Upper lobe of left lung (tissue), 6 donors: ENCODE data around the gene KCNAB1. TPM values are rescaled to one million over a fixed set of nuclear protein-coding genes. Genes with fewer than 3 reads are reported as not detected.

Experiments
- ATAC-seq, 2 donors: fragments of 200-7000 bp; cut with Tn5 transposase; one replicate each; pipeline ENCODE4 v1.9.1; 2022; ENCODE audit warnings: mild to moderate bottlenecking in 2 of 2, moderate library complexity in 2 of 2; ENCODE audit not compliant: low FRiP score in 2 of 2
- DNase-seq, 2 donors: peaks; one replicate each; pipeline ENCODE4 v3.0.0-alpha.2; 2019 to 2020
- H3K27ac ChIP-seq, 4 donors: fragments of 200-600 bp; sonication (generic); one replicate each; pipeline ENCODE4 v1.5.1; 2016 to 2019
- H3K27me3 ChIP-seq, 4 donors: fragments of 200-600 bp; sonication (generic); one replicate each; pipeline ENCODE4 v1.5.1; 2017 to 2019
- H3K36me3 ChIP-seq, 4 donors: fragments of 200-600 bp; sonication (generic); one replicate each; pipeline ENCODE4 v1.5.1; 2016 to 2019
- H3K4me1 ChIP-seq, 4 donors: fragments of 200-600 bp; sonication (generic); one replicate each; pipeline ENCODE4 v1.5.1; 2018 to 2019
- H3K4me3 ChIP-seq, 4 donors: fragments of 200-600 bp; sonication (generic); one replicate each; pipeline ENCODE4 v1.5.1; 2017 to 2019; ENCODE audit warnings: mild to moderate bottlenecking in 2 of 4, moderate library complexity in 1 of 4
- H3K9me3 ChIP-seq, 4 donors: fragments of 200-600 bp; sonication (generic); one replicate each; pipeline ENCODE4 v1.5.1; 2018 to 2019
- EP300 ChIP-seq, 4 donors: sonication (generic); formaldehyde crosslinking; IDR thresholded peaks; one replicate each; pipeline ENCODE4 v1.5.1; 2017; ENCODE audit warnings: antibody characterized with exemption in 4 of 4, control low read depth in 2 of 4
- POLR2A ChIP-seq, 4 donors: fragments of 450-650 bp; IDR thresholded peaks; one replicate each; pipeline ENCODE4 v1.5.1; 2016 to 2017; ENCODE audit warnings: antibody characterized with exemption in 4 of 4, mild to moderate bottlenecking in 2 of 4
- POLR2AphosphoS5 ChIP-seq, 2 donors: sonication (generic); formaldehyde crosslinking; IDR thresholded peaks; one replicate each; pipeline ENCODE4 v1.5.1; 2017; ENCODE audit warnings: antibody characterized with exemption in 2 of 2
- WGBS, 2 donors: methylation state at CpG; one replicate each; pipeline ENCODE4 v1.1.5; 2017 to 2018; 5-methylcytosine and 5-hydroxymethylcytosine counted together
- total RNA-seq, 6 donors: library from RNA; depleted of rRNA in 4 of 6; stranded (reverse); fragments of >200 nt in 4 of 6; gene quantifications; one replicate each; pipeline versions ENCODE4 v1.1.0 to v1.2.1, GENCODE V29; 2016 to 2021
- TF ChIP-seq, protein P1 (sequence below), 6 experiments: fragments of 450-650 bp in 4 of 6; fragments of 200-600 bp in 2 of 6; sonication (generic) in 2 of 6; IDR thresholded peaks; one replicate each; pipeline ENCODE4 v1.5.1; 2016 to 2019; ENCODE audit warnings: antibody characterized with exemption in 6 of 6
- donor health status: DM: no; HTN: no; CAD: no; lungs with moderate emphysema.
- donor health status: DM: no; HTN: yes; CAD: no; lungs with severe emphysema.

KCNAB1 gene
- total RNA-seq, 6 donors from 2014 or later, result 0.79 to 5.2 (median 3.0) TPM

- 25 to 26% methylated on average over 4 of the region's 4 CpGs for WGBS, 2 donors
- Histone ChIP-seq H3K36me3 (no peaks in the 10 kb centered on the region), H3K4me3 (no peak overlapping the region), H3K27ac (no peak overlapping the region), H3K9me3 (no peaks in the 10 kb centered on the region), H3K27me3 (no peaks in the 10 kb centered on the region), H3K4me1 (no peaks in the 10 kb centered on the region)
- ATAC-seq (no peak), DNase-seq (peak in 1 of 2 donors; percentile 6)
- TF ChIP-seq EP300 (IDR thresholded peaks at IDR 0.05), result no peak
- TF ChIP-seq POLR2AphosphoS5 (IDR thresholded peaks at IDR 0.05), result no peak
- no peak for TF ChIP-seq POLR2A (IDR thresholded peaks at IDR 0.05)
- TF ChIP-seq, protein P1, sequence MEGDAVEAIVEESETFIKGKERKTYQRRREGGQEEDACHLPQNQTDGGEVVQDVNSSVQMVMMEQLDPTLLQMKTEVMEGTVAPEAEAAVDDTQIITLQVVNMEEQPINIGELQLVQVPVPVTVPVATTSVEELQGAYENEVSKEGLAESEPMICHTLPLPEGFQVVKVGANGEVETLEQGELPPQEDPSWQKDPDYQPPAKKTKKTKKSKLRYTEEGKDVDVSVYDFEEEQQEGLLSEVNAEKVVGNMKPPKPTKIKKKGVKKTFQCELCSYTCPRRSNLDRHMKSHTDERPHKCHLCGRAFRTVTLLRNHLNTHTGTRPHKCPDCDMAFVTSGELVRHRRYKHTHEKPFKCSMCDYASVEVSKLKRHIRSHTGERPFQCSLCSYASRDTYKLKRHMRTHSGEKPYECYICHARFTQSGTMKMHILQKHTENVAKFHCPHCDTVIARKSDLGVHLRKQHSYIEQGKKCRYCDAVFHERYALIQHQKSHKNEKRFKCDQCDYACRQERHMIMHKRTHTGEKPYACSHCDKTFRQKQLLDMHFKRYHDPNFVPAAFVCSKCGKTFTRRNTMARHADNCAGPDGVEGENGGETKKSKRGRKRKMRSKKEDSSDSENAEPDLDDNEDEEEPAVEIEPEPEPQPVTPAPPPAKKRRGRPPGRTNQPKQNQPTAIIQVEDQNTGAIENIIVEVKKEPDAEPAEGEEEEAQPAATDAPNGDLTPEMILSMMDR (IDR thresholded peaks at IDR 0.05), result no peak
Measured at GRCh38 chr3:156350781-156351180, 230.4 kb downstream of the KCNAB1 start.

GRCh38 chr3:156351783-156352182 is 231.4 kb downstream of the KCNAB1 start:
- 91 to 95% methylated on average over 5 to 6 of the region's 6 CpGs for WGBS, 2 donors
- Histone ChIP-seq H3K4me1 (no peaks in the 10 kb centered on the region), H3K4me3 (no peak overlapping the region), H3K36me3 (no peaks in the 10 kb centered on the region), H3K27me3 (no peaks in the 10 kb centered on the region), H3K27ac (no peak overlapping the region), H3K9me3 (no peaks in the 10 kb centered on the region)
- peak in 1 of 2 donors; percentile 38 for DNase-seq
- ATAC-seq, result peak; percentile 36 to 58
- TF ChIP-seq POLR2A (IDR thresholded peaks at IDR 0.05) (no peak), POLR2AphosphoS5 (IDR thresholded peaks at IDR 0.05) (no peak), EP300 (IDR thresholded peaks at IDR 0.05) (no peak)
- TF ChIP-seq, protein P1 (IDR thresholded peaks at IDR 0.05), result no peak

- 60 to 85% methylated on average over 2 of the region's 2 CpGs for WGBS, 2 donors
- H3K27ac ChIP-seq, result no peak overlapping the region
- no peak for DNase-seq
Measured at GRCh38 chr3:156352728-156353127, 232.3 kb downstream of the KCNAB1 start.

DNA sequence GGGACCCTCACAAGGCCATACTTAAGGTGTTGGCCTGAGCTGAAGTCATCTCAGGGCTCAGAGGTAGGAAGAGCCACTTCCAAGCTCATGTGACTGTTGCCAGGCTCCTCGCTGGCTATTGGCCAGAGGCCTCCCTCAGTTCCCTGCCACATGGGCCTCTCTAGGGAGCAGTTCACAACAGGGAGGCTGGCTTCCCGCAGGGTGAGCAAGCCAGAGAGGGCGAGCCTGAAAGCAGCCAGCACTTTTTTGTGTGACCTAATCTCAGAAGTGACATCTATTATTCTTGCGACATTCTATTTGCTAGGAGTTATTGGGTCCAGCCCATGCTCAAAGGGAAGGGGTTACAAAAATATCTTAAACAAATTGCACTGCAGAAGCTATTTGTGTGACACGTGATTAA is 233.2 kb downstream of the KCNAB1 start:
- H3K27me3 ChIP-seq, result no peaks in the 10 kb centered on the region
- H3K4me1 ChIP-seq, result no peaks in the 10 kb centered on the region
- no peak overlapping the region for H3K27ac ChIP-seq
- no peak for DNase-seq
- H3K4me3 ChIP-seq, result no peak overlapping the region
- H3K36me3 ChIP-seq, result no peaks in the 10 kb centered on the region
- no peak for ATAC-seq
- 81 to 84% methylated on average over 4 to 5 of the region's 5 CpGs for WGBS, 2 donors
- TF ChIP-seq POLR2A (IDR thresholded peaks at IDR 0.05) (no peak), EP300 (IDR thresholded peaks at IDR 0.05) (no peak), POLR2AphosphoS5 (IDR thresholded peaks at IDR 0.05) (no peak)
- TF ChIP-seq, protein P1 (IDR thresholded peaks at IDR 0.05), result no peak
- H3K9me3 ChIP-seq, result no peaks in the 10 kb centered on the region

More at GRCh38 chr3:156352728-156353127, 232.3 kb downstream of the KCNAB1 start:
- no peaks in the 10 kb centered on the region for H3K4me1 ChIP-seq
- H3K9me3 ChIP-seq, result no peaks in the 10 kb centered on the region
- H3K36me3 ChIP-seq, result no peaks in the 10 kb centered on the region
- no peaks in the 10 kb centered on the region for H3K27me3 ChIP-seq
- no peak overlapping the region for H3K4me3 ChIP-seq
- TF ChIP-seq POLR2AphosphoS5 (IDR thresholded peaks at IDR 0.05), result no peak
- TF ChIP-seq EP300 (IDR thresholded peaks at IDR 0.05), result no peak
- TF ChIP-seq, protein P1 (IDR thresholded peaks at IDR 0.05), result no peak
- TF ChIP-seq POLR2A (IDR thresholded peaks at IDR 0.05), result no peak
- no peak for ATAC-seq
